Choroid plexus epithelial cell (primary cell): ENCODE measurements around the gene GALNS.

Experiments
- DNase-seq: peaks from one replicate; pipeline ENCODE4 v3.0.0-alpha.2; 2010; ENCODE audit warnings: low read depth
- H3K4me3 ChIP-seq: 2 replicates; pipeline ENCODE4 v1.5.1; 2011; ENCODE audit warnings: low read depth, mild to moderate bottlenecking, control low read depth, low read length, moderate library complexity
- TF ChIP-seq, protein P1 (sequence below): conservative IDR thresholded peaks from 2 replicates; pipeline ENCODE4 v1.5.1; 2011; ENCODE audit warnings: low read depth, mild to moderate bottlenecking, control low read depth, inconsistent platforms, low read length, moderate library complexity

GALNS gene

DNA sequence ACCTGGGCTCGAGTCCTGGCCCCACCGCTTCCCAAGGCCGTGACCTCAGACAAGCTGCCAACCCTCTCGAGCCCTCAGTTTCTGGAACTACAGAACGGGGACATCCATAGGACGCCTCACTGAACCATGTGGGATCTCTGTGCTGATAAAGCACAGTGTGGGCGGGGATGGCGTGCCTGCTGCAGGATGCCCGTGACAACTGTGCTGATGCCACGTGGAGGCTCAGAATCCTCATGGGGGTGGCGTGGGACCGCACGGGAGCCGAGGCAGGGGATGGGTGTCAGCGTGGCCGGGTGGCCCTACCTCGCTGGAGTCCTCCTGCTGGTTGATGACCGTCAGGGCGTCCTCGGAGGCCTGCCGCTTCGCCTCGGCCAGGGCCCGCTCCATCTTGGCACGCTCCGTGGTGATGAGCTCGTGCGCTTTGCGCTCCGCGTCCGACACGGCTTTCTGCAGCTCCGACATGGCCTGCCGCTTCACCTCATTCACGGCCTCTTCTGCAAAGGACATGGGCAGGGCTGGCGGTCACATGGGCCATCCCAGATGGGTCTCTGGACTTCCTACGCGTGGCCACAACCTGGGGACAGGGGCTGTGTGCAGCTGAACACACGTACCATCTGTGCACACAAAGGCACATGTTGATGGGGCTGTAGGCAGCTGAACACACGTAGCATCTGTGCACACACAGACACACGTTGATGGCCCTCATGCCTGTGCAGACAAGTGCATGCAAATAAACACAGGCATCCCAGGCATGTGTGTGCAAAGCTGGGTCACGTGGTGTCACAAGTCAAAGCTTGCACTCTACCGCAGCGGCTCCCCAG, 22.4 kb upstream of the GALNS start:
- DNase-seq, result peak; percentile 10
- no peak overlapping the region for H3K4me3 ChIP-seq
- TF ChIP-seq, protein P1, sequence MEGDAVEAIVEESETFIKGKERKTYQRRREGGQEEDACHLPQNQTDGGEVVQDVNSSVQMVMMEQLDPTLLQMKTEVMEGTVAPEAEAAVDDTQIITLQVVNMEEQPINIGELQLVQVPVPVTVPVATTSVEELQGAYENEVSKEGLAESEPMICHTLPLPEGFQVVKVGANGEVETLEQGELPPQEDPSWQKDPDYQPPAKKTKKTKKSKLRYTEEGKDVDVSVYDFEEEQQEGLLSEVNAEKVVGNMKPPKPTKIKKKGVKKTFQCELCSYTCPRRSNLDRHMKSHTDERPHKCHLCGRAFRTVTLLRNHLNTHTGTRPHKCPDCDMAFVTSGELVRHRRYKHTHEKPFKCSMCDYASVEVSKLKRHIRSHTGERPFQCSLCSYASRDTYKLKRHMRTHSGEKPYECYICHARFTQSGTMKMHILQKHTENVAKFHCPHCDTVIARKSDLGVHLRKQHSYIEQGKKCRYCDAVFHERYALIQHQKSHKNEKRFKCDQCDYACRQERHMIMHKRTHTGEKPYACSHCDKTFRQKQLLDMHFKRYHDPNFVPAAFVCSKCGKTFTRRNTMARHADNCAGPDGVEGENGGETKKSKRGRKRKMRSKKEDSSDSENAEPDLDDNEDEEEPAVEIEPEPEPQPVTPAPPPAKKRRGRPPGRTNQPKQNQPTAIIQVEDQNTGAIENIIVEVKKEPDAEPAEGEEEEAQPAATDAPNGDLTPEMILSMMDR, result no peak

DNA sequence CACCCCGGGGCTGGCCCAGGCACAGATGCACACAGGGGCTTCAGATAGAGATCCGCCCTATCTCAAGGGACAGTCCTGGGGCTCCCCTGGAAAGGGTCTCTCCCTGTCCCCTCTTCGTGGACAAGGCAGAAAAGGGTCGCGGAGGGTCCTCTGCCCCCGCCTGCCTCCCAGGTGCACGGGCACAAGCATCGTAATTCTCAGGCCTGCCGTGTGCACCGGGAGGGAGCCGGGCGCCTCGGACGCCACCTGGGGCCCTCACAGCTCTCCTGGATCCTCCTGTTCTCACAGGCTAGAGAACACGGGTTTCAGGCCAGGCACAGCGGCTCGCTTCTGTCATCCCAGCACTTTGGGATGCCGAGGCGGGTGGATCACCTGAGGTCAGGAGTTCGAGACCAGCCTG, 21.6 kb upstream of the GALNS start:
- TF ChIP-seq, protein P1, result no peak
- DNase-seq, result no peak
- H3K4me3 ChIP-seq, result no peak overlapping the region

- no peak overlapping the region for H3K4me3 ChIP-seq
- TF ChIP-seq, protein P1, result no peak
- DNase-seq, result no peak
Measured at GRCh38 chr16:88877564-88878289, 21.0 kb upstream of the GALNS start.

- H3K4me3 ChIP-seq, result no peak overlapping the region
- TF ChIP-seq, protein P1, result no peak
- DNase-seq, result no peak
Measured at GRCh38 chr16:88876942-88877526, 20.3 kb upstream of the GALNS start.

DNA sequence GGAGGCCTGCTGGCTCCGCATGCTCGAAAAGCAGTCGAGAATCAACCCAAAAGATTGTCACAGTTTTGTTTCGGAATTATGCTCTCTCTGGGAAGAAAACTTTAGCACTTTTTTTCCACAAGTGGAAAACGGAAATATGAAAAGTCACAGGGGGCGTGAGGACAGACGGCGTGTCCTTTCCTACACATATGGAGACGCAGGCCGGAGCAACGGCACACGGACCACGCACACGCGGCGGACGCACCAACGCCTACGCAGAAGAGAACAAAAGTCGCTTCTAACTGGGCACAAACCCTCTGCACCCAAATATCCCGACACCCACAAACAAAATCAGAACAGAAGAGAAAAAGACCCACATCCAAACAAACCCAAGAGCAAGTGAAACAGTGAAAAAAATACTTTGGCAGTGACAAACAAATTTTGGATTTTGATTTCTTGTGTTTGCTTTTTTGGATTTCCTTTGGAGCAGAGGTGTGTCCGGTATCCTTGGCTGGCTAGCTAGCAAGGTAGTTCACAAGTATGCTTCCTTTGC, 19.0 kb upstream of the GALNS start:
- TF ChIP-seq, protein P1, result no peak
- H3K4me3 ChIP-seq, result no peak overlapping the region

DNA sequence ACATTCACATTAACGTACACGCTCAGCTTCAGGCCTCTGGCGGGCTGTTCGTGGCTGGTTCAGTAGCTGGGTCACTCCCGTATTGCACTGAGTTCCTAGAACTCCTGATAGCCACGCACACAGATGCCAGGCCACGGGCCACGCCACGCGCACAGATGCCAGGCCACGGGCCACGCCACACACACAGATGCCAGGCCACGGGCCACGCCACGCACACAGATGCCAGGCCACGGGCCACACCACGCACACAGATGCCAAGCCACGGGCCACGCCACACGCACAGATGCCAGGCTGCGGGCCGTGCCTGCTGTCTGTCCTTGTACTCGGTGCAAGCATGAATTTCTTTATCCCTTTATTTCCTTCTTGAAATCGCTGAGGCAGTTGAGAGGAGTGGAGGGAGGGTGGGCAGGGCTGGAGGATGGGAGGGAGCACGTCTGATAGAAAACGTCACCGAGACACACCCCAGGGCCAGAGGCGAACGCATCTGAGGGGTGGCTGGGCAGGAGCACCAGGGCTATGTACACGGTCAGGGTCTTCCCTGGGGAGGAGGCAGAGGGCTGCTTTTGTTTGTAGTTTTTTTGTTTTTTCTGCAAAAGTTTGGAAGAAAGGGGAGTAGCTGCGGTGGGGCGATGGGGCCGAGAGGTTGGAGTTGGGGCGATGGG, 18.3 kb upstream of the GALNS start:
- TF ChIP-seq, protein P1, result no peak
- no peak for DNase-seq
- H3K4me3 ChIP-seq, result no peak overlapping the region

More for the DNA sequence above, 19.0 kb upstream of the GALNS start:
- DNase-seq, result no peak
